Caco-2 (cell line): ENCODE measurements around the gene FOXA1. TPM values are rescaled to one million over a fixed set of nuclear protein-coding genes. Genes with fewer than 3 reads are reported as not detected.

Source experiments
- BruUV-seq: library from RNA; stranded (reverse); fragments of 400-500 nt; replicated peaks from 2 replicates; lab custom pipeline; 2021; lab: Mats Ljungman, UMichigan
- CTCF ChIA-PET: fragments of 300-600 bp; sonication (Branson Sonifier 250); formaldehyde crosslinking; loops from one replicate; lab custom pipeline; 2022; ENCODE audit warnings: antibody characterized with exemption; lab: Charles Lee
- POLR2A ChIA-PET: fragments of 300-600 bp; sonication (Branson Sonifier 250); formaldehyde crosslinking; loops from one replicate; lab custom pipeline; 2022; ENCODE audit warnings: antibody characterized with exemption; lab: Charles Lee
- DNase-seq, 2 experiments: peaks; one replicate each; pipeline versions ENCODE4 v3.0.0 to v3.0.0-alpha.2; 2020 to 2022
- H3K27me3 ChIP-seq: replicated peaks from 2 replicates; pipeline ENCODE4 v1.6.0; 2011; ENCODE audit warnings: low read length; ENCODE audit not compliant: control insufficient read depth, insufficient read depth
- H3K36me3 ChIP-seq: 2 replicates; pipeline ENCODE4 v1.5.1; 2011; ENCODE audit warnings: low read length; ENCODE audit not compliant: control insufficient read depth, insufficient read depth
- H3K4me1 ChIP-seq: fragments of 250-450 bp; sonication (Bioruptor Pico); 2 replicates; pipeline ENCODE4 v1.5.1; 2020; ENCODE audit warnings: mild to moderate bottlenecking
- H3K4me3 ChIP-seq: 2 replicates; pipeline ENCODE4 v1.5.1; 2011; ENCODE audit warnings: low read depth, mild to moderate bottlenecking, control low read depth, low read length
- H3K9me3 ChIP-seq: fragments of 250-450 bp; sonication (Bioruptor Pico); 2 replicates; pipeline ENCODE4 v1.5.1; 2020; ENCODE audit warnings: mild to moderate bottlenecking, moderate library complexity
- H3K27ac Mint-ChIP-seq: one replicate; pipeline ENCODE4 v1.8.0; 2022; ENCODE audit warnings: mixed read lengths; ENCODE audit not compliant: unreplicated experiment
- H3K27me3 Mint-ChIP-seq: one replicate; pipeline ENCODE4 v1.8.0; 2022; ENCODE audit warnings: mixed read lengths; ENCODE audit not compliant: insufficient read depth, unreplicated experiment
- H3K36me3 Mint-ChIP-seq: one replicate; pipeline ENCODE4 v1.8.0; 2022; ENCODE audit warnings: mild to moderate bottlenecking, mixed read lengths; ENCODE audit not compliant: insufficient read depth, unreplicated experiment
- H3K4me1 Mint-ChIP-seq: one replicate; pipeline ENCODE4 v1.8.0; 2022; ENCODE audit warnings: low read depth, mixed read lengths; ENCODE audit not compliant: unreplicated experiment
- H3K4me3 Mint-ChIP-seq: one replicate; pipeline ENCODE4 v1.8.0; 2022; ENCODE audit warnings: mild to moderate bottlenecking, moderate library complexity, mixed read lengths; ENCODE audit not compliant: unreplicated experiment
- H3K9me3 Mint-ChIP-seq: one replicate; pipeline ENCODE4 v1.8.0; 2022; ENCODE audit warnings: mixed read lengths; ENCODE audit not compliant: unreplicated experiment
- CTCF ChIP-seq, 2 experiments: fragments of 200-600 bp in 1 of 2; IDR thresholded peaks; 1 replicate in 1 of 2; 2 replicates in 1 of 2; pipeline versions ENCODE4 v1.5.1 to v1.8.0; 2011 to 2022; ENCODE audit warnings: antibody characterized with exemption in 1 of 2, control low read depth in 1 of 2, inconsistent platforms in 1 of 2, low read depth in 1 of 2, low read length in 1 of 2, mild to moderate bottlenecking in 1 of 2, moderate library complexity in 1 of 2; ENCODE audit not compliant: insufficient read depth in 1 of 2, severe bottlenecking in 1 of 2, unreplicated experiment in 1 of 2
- intact Hi-C: fragments of 100-400 bp; cut with micrococcal nuclease; formaldehyde crosslinking; loops from one replicate; pipeline ENCODE4 v1.10.0; 2022; ENCODE audit not compliant: unreplicated experiment
- total RNA-seq: library from RNA; stranded (reverse); gene quantifications from 2 replicates; pipeline ENCODE4 v1.2.3, GENCODE V29; 2022

The FOXA1 gene
- total RNA-seq, 1 experiment from 2014 or later: 271 TPM

- peak overlapping the region; percentile 48 for H3K4me3 ChIP-seq
- Mint-ChIP-seq H3K27me3 (no peaks in the 10 kb centered on the region), H3K36me3 (peaks cover 15% of the 10 kb centered on the region), H3K27ac (peak overlapping the region; percentile 84), H3K4me1 (peaks cover 52% of the 10 kb centered on the region), H3K4me3 (peak overlapping the region; percentile 88), H3K9me3 (peaks cover 10% of the 10 kb centered on the region)
- DNase-seq: peak in 1 of 2 experiments; percentile 56
- BruUV-seq: no TSS peak
- H3K27me3 ChIP-seq: no peaks in the 10 kb centered on the region
- POLR2A ChIA-PET: interaction anchor here (1.0 kb wide), 1 partner anchor 20 kb away, joined by 3 read pairs; no protein-coding TSS in a partner anchor
- CTCF ChIA-PET: interaction anchor here (0.6 to 0.7 kb wide), 2 partner anchors 18 to 22 kb away, joined by 3 read pairs; no protein-coding TSS in a partner anchor
- intact Hi-C loops: loop anchor here (1.0 to 5.0 kb wide), 5 partner anchors 16 to 240 kb away; no protein-coding TSS in a partner anchor
- H3K36me3 ChIP-seq: no peaks in the 10 kb centered on the region
- no peaks in the 10 kb centered on the region for H3K9me3 ChIP-seq
- no peak for TF ChIP-seq CTCF (IDR thresholded peaks at IDR 0.05; ENCODE audit: insufficient read depth in 1 of 2, low read depth in 1 of 2, low read length in 1 of 2, severe bottlenecking in 1 of 2, unreplicated experiment in 1 of 2)
- H3K4me1 ChIP-seq: peaks cover 72% of the 10 kb centered on the region
These were observed 28.2 kb downstream of the FOXA1 start for GRCh38 chr14:37566811-37567371.

GRCh38 chr14:37565550-37565949 is 29.5 kb downstream of the FOXA1 start:
- no TSS peak for BruUV-seq
- intact Hi-C loops: loop anchor here (1.0 to 5.0 kb wide), 6 partner anchors 99 to 319 kb away; no protein-coding TSS in a partner anchor
- peak overlapping the region; percentile 84 for H3K27ac Mint-ChIP-seq

More at GRCh38 chr14:37565550-37565949, 29.5 kb downstream of the FOXA1 start:
- peak overlapping the region; percentile 48 for H3K4me3 ChIP-seq
- TF ChIP-seq CTCF (IDR thresholded peaks at IDR 0.05; ENCODE audit: insufficient read depth in 1 of 2, low read depth in 1 of 2, low read length in 1 of 2, severe bottlenecking in 1 of 2, unreplicated experiment in 1 of 2): peak; percentile 67 to 68
- Mint-ChIP-seq H3K36me3 (peaks cover 26% of the 10 kb centered on the region), H3K9me3 (peaks cover 10% of the 10 kb centered on the region), H3K4me3 (peak overlapping the region; percentile 88), H3K4me1 (peaks cover 38% of the 10 kb centered on the region), H3K27me3 (no peaks in the 10 kb centered on the region)
- H3K36me3 ChIP-seq: no peaks in the 10 kb centered on the region
- ChIA-PET CTCF (no interaction called here), POLR2A (no interaction called here)
- no peaks in the 10 kb centered on the region for H3K27me3 ChIP-seq
- H3K9me3 ChIP-seq: no peaks in the 10 kb centered on the region
- DNase-seq: peak in 1 of 2 experiments; percentile 54
- peaks cover 68% of the 10 kb centered on the region for H3K4me1 ChIP-seq
